AG08396 (cell line): ENCODE data around the gene ATN1.

Experiments used
- DNase-seq: peaks from one replicate; pipeline ENCODE4 v3.0.0; 2012; ENCODE audit warnings: low spot score, mixed read lengths

Gene ATN1

DNA sequence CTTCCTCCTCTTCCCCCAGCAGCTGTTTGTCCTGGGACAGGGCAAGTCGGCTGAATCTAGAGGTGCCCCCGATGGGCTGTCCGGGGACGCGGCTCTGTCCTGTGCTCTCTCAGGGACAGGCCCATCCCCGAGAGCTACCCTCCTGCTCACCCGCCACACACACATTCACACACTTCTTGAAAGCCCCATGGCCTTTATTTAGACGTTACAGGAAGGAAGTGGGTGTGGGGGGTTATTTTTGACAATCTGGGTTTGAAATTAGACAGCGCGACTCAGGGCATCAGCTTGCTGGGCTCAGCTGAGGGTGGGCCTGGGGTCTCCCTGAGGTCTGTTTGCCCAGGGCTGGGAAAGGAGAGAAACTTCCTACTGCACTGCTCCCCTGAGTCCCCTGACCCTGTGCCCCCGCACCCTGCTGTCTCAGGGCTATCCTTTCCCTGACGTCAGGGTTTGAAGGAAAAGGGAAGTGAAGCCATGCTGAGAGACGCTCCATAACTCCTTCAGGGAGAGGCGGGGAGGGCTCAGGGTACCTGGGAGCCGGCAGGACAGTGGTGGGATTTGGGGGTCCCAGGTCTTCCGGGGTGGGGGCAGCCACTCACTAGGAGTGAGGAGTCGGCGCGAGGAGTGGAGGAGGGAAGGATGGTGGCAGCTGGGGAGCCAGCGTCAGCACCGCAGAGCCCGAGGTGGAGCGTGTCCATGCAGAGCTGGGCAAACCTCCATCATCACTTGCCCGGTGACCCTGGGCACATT, 31.5 kb downstream of the ATN1 start:
- no peak for DNase-seq

DNA sequence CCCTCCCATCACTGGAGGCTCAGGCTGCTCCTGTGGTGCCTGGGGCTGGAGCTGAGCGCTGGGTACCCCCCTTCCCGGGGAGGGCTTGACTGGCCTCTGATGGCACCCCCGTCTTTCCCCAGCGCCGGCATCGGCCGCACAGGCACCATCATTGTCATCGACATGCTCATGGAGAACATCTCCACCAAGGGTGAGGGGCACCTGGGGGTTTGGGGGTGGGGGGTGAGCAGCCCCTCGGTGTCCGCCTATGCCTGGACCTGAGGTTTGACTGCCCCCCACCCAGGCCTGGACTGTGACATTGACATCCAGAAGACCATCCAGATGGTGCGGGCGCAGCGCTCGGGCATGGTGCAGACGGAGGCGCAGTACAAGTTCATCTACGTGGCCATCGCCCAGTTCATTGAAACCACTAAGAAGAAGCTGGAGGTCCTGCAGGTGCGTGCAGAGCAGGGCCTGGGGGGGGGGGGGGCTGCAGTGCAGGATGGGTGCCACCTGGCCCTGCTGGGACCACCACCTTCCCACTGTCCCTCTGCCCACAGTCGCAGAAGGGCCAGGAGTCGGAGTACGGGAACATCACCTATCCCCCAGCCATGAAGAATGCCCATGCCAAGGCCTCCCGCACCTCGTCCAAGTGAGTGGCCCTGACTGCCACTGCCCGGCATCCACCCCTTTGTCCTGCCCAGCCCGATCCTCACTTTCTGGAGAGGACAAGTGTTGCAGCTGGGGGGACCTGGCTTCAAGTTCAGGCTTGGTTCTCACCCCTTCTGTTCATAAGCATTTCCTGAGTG, 32.2 kb downstream of the ATN1 start:
- DNase-seq = no peak

DNA sequence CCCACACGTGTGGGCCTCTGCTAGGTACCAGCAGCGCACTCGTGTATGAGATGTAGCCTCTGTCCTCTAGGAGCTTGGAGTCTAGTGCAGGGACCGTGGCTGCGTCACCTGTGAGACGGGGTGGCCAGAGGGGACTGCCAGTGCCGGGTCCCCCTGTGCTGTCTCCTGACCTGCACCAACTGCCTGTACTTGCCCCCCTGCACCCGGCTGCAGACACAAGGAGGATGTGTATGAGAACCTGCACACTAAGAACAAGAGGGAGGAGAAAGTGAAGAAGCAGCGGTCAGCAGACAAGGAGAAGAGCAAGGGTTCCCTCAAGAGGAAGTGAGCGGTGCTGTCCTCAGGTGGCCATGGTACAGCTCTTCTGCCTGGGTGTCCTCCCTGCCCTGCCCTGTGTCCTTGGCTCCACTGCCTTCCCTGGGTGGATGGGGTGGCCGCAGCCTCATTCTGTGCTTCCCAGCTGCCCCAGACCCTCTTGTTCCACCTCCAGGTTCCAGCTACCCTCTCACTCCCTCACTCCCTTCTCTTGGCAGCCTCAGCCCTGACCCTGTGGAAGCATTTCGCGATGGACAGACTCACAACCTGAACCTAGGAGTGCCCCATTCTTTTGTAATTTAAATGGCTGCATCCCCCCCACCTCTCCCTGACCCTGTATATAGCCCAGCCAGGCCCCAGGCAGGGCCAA, 33.0 kb downstream of the ATN1 start:
- DNase-seq = no peak

DNA sequence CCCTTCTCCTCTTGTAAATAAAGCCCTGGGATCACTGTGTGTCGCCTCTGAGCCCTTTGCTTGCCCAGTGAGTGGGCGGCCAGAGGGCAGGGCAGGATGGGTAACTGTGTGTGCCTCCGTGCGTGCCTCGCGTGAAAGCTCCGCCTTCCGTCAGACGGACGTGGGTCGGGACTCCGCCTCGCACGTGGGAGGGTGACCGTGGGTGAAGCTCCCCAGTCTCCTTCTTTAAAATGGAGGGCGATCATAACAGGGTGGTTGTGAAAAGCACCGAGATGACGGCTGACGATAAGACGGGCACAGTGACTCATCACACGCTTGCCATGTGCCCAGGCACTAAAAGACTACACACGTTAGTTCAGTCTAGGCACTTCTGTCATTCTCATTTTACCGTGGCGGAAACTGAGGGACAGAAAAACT, 33.5 kb downstream of the ATN1 start:
- no peak for DNase-seq

DNA sequence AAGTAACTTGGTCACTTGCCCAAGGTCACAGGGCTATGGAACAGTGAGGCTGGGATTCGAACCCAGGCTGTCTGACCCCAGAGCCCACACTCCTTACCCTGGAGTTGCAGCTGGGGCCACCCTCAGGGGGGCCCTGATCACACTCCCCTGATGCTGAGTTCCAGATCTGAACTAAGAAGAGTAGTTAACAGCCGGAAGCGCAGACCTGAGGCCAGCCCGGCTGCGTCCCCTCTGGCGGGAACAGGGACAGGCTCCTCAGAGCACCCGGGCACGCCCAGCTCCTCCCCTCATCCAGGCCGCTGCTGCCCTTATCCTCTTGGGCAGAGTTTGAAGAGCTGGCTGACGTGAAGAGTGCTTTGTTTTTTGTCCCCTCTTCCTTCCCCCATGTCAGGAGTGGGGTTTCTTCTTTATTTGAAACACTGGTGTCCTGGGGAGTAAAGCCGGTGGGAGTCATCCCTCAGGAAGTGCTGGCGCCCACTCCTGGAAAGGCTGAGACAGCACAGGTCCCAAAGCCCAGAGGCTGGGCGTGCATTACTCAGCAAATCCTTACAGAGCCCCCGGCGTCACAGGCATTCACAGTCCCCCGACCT, 34.0 kb downstream of the ATN1 start:
- peak; percentile 76 for DNase-seq

DNA sequence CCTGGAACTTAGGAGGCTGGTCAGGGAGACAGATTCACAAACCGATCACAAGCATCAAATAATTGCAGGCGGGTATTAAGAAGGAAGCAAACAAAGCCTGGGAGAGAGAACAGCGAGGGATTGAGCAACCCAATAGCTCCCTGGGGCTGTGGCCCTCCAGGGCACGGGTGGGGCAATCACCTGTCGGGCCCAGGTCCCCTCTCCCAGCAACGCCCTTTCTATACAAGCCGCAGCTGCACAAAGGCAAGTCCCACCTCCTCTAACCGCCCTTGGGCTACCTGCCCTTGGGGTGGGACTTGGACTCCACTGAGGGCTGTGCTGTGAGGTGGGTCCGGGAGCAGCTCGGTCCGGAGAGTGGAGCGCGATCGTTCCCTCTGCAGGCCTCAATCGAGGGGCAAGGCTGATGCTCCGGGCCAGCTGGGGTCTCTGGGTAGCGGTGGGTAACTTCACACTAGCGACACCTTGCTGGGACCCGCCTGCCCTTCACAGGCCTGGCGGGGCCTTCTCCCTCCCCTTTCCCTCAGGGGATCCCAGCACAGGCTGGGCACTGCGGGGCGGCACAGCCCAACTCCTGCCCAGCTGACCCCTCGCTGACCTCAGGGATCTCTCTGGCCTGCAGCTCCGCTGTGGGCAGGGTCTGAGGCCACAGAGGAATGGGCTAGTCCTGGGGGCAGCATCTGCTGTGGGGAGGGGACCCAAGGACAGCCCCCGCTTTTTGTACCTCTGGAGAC, 34.7 kb downstream of the ATN1 start:
- DNase-seq = no peak

DNA sequence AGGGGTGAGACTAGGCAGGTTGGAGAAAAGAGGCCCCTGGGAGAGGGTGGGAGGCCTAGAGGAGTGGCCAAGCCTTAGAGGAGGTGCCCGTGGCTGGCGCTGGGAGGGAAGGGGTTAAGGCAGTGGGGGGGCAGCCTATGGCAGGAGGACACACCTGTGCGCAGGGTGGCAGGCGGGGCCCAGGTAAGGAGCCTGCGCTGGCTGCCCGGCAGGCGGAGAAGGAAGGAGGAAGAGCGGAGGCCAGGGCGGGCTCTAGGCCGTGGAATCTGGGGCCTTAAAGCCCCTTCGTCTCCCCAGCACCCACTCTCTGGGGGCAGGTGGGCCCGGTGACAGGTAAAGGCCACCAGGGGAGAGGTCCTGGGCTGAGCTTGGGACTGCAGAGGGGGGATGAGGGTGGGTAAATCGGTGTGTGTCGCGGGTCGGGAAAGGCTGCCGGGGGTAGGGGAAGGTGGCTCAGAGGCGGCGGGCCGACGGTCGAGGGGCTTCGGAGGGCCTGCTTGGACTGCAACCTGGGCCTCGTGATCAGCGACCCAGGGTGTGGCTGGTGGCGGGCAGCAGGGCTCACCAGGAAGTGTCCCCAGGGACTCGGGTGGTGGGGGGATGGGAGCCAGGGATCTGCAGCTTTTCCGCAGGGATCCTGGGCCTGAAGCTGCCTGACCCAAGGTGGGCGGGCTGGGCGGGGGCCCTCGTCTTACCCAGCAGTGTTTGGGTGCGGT, 35.4 kb downstream of the ATN1 start:
- no peak for DNase-seq

DNA sequence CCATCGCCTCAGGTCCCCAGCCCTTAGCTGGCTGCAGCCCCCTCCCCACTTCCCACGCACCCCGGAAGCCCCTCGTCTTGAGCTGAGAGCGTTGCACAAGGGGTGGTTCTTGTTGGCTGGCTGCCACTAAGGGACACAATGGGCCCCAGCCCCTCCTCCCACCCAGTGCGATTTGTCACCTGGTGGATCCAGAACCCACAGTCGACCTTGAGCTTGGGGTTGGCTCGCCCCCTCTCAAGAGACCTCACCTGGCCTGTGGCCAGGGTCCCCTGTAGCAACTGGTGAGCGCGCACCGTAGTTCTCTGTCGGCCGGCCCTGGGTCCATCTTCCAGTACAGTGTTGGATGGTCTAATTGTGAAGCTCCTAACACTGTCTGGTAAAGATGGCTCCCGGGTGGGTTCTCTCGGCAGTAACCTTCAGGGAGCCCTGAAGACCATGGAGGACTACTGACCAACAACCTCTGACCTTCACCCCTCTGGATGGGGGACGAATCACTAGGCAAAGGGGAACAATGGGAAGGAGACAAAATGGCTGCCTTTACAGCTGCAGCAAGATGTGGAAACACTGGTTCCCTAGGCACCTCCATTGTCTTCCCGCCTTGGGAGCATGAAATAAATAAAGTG, 36.1 kb downstream of the ATN1 start:
- DNase-seq = no peak

DNA sequence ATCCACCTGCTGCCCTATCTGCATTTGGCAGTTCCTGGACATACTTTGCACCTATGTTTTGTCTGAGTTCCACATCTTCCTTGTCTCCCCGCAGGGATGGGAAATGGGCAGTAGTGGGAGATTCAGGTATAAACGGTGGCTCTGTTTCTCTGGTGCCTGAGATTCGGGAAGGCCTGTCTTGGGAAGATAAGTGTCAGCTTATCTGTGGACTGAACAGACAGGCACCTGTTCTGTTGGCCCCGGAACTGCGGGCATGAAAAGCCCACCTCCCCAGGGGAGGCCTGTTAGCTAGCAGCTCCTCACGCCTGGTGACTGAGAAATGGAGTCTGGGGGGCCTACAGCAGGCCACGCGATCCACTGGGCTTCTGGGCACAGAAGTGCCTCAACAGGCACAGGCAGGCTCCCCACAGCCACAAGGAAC, 36.9 kb downstream of the ATN1 start:
- DNase-seq = no peak

DNA sequence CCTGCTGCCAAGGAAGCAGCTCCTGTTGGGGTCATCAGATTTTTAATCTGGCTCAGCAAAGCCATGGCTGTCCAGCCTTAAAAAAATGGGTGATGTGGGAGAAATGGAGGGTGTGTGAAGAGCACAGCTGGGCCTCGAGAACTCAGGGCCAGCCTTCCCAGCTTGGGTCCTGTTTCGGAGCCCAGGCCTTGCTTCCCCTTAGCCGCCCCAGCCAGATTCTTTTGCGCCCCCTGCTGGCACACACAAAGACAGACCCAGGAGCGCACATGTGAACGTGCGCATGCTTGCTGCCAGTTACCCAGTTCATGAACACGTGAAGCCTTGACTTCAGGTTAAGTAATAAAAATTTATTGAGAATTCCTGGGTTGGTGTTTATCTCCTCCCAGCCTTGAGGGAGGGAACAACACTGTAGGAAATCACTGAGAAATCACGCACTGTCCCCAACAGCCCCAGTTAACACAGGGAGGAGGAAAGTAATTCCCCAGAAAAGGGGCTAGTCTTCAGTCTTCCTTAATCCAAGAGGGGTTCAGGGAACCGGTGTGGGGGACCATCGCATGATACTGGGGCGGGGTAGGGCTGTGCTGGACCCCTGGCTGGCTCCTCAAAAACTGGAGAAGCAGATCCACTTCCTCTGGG, 37.4 kb downstream of the ATN1 start:
- peak; percentile 91 for DNase-seq

DNA sequence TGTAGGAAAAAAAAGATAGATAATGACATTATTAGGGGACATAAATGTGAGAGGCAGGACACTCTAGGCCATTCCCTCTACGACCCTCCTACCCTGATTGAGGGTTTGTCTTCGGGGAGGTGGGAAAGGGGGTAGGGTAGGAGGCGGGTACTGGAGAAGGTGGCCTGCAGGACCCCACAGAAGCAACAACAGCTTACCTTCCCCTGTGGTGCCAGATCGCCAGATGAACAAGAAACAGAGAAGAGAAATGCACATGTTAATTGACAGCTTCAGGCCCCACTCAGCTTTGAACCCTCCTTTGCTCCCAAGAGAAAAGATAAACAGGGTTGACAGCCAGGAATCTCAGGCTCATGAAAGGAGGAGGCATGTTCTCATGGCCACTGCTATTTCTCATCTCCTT, 38.0 kb downstream of the ATN1 start:
- DNase-seq = no peak

DNA sequence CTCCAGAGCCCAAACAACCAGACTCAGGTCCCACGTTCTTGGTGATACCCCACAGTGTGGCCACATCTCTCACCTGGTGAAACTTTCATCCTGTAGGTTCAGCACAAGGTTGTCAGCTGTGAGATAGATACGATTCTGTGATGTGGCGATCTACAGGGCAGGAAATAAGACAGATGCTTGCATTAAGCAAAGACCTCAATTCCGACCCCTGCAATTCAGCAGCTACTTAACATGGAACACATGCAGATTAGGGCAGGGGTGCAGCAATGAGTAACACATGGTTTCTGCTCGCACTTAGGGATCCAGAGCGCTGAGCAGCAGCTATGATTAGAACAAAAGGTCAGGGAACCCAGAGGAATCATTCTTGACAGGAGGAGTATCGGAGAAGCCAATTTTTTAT, 38.6 kb downstream of the ATN1 start:
- DNase-seq = no peak

DNA sequence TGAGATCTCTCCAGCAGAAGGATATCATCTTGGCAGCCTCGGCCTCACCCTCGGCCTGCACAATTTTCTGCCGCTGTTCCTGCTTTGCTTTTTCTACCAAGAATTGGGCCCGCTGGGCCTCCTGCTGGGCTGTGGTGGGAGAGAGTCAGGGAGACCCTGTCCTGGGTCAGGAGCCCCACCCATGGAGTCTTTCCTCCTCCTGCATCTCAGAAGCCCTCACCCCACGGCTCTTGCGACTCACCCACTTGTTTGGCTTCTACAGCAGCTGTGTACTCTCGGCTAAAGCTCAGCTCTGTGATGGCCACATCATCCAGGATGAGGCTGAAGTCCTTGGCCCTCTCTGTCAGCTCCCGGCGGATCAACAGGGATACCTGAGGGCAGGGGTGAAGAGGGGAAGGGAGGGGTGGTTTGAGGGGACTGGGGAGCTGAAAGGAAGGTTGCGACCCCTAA, 39.9 kb downstream of the ATN1 start:
- DNase-seq = no peak

DNA sequence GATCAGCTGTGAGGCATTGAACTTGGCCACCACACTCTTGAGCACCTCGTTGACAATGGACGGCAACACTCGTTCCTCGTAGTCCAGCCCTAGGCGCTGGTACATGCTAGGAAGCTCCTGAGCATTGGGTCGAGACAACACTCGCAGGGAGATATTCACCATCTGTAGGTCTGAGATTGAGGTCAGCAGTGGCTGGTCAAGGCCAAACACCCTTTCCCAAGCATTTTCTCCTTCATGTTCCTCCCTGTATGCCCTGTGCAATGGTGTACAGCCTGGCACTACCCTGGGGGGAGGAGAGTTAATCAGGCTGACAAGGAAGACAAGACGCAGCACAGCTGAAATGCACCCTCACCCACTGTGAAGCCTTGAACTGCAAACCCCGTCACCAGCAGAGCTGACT, 40.7 kb downstream of the ATN1 start:
- DNase-seq = no peak

DNA sequence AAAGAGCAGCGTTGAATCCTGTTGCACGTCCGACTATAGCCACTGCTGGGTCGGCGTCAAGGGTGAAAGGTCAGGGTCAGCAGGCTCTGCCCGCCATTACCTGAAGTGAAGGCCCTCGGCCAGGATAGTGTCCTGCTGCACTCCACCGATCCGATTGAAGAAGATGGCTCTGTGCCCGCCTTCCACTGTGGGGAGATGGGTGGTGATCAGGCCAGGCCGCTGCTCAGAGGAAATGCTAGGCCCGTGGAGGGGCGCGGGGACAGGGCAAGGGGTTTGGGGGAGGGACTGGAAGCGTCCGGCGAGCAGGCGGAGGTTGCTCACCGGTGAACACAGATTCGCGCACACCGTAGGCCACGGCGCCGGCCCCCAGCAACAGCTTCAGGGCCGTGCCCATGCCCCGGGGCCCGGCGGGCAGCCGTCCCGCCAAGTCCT, 42.4 kb downstream of the ATN1 start:
- no peak for DNase-seq

DNA sequence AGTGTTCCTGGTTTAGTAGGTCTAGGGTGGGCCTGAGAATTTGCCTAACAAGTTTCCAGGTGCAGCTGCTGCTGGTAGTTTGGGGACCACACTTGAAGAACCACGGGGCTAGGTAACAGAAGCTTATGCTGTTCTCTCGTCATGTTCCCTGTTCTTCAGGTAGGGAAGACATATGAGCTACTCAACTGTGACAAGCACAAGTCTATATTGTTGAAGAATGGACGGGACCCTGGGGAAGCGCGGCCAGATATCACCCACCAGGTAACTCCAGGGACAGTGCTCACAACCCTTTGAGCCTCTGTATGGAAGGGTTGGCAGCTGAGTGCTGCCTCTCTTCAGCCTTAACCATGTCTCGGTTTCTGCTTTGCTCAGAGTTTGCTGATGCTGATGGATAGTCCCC, 46.4 kb downstream of the ATN1 start:
- DNase-seq = no peak

DNA sequence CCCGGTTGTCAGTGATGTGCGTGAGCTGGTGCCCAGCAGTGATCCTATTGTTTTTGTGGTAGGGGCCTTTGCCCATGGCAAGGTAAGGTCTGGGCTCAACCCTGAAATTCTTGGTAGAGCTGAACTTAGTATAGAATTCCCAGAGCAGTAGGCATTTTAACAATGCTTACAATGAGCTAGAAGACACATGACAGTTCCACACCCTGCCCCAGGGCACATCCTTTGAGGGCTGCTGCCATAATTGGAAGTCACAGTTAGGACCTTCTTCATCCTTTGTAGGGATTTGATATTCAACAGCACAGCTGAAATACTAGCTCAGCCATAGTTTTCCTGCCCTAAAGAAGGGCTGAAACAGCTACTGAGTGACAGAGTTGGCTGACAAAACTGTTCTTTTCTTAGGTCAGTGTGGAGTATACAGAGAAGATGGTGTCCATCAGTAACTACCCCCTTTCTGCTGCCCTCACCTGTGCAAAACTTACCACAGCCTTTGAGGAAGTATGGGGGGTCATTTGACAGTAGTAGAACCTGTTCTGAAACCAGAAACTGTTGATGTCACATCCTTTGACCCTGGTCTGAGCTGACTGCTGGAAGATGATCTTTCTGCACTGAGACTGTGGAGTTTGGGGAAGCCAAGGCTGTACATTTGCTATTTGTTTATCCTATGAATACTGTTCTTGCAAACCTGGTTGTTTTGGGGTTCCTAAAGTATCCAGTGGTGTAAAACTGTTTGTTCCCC, 47.7 kb downstream of the ATN1 start:
- no peak for DNase-seq

DNA sequence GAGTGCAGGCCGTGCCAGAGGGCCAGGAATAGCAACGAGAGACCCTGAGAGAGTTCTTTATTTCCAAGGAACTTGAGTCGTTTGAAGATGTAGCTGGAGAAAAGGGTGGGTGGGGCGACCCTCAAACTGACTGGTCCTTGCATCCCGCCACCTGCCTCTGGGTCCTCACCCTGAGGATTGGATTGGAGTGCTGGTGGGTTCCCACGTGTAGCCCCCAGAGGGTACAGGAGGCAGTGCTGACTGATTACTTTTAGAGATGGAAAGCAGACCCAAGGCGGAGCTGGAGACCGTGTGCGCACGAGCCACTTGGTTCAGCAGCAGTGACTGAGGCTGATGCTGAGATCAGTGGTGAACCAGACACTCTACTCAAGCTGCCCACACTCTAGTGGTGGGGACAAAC, 49.9 kb downstream of the ATN1 start:
- no peak for DNase-seq

DNA sequence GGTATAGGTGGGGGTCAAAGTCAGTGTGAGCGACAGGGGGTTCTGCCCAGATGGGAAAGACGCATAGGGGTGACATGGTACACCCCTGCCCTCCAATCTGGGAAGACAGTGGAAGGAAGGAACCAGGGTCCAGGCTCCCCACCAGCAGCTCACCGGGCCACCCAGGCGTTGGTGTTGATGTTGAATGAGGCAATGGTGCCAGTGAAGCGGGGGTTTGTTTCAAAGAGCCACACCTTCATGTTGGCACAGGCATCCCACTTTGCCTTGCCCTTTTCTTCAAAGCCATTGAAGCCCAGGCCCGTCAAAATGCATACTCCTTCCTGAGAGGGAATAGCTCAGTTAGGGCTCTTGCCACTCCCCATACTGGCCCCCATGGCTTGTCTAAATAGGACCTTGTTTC, 50.4 kb downstream of the ATN1 start:
- no peak for DNase-seq

DNA sequence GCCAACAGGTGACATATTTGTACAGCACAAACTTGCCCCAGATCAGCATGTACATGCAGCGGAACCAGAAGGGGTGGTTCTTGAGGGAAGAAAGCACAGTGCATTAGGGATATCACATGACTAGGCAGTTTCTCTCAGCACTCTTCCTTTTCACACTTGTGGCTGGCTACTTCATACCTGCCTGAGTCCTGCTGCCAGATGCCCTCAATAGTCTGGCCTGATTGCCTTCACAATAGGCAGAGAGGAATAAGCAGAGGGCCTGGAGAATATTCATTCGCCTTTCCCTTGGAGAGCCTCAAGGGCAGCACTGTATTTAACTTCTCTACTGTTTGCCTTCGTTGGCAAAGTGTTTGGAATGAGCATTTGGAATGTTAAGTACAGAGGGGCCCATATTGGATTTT, 50.9 kb downstream of the ATN1 start:
- no peak for DNase-seq
